GM18867 (cell line): ENCODE data around the gene OR10S1.
"Not testable (repeated sequence)": the region's sequence is repeated elsewhere in the genome, so short reads cannot be mapped to it uniquely, and the experiment has no call there.

Experiments
- ATAC-seq: cut with Tn5 transposase; IDR thresholded peaks from one replicate; pipeline ENCODE4 v1.9.1; 2021; ENCODE audit warnings: mild to moderate bottlenecking, moderate library complexity; ENCODE audit not compliant: unreplicated experiment

The OR10S1 gene

GRCh38 chr11:123977731-123978347 lies at the start of gene OR10S1:
OR10S1 (minus strand) TSS chr11:123977781; CDS start chr11:123977664, 117 bp downstream.
- ATAC-seq: no peak

GRCh38 chr11:124026498-124026897 lies 48.9 kb upstream of the OR10S1 start, which contains the start of gene OR10G8:
OR10G8 (plus strand) TSS chr11:124026798; CDS start chr11:124029623, 2,825 bp downstream.
- ATAC-seq: no peak

- not testable (repeated sequence) for ATAC-seq
Observed at GRCh38 chr11:124015837-124016236, 38.3 kb upstream of the OR10S1 start.

- no peak for ATAC-seq
Observed at GRCh38 chr11:124012697-124013096, 35.1 kb upstream of the OR10S1 start, which contains the start of gene OR10G4. OR10G4 (plus strand) TSS chr11:124012997; CDS start chr11:124015575, 2,578 bp downstream.

DNA sequence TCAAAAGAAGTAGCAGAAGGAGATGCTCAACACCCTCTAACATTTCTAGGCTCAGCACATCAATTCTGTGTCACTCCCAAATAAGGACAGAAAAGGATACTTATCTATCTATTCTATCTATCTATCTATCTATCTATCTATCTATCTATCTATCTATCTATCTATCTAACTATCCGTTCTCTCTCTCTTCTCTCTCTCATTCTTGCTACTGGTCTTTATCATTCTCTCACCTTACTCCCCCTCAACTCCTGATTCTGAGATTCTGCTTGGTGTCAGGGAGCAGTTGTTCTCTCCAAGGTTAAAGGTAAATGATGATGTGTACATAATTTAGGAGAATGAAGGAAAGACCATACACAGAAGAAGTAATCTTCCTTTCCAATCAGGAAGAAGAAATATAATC lies 17.5 kb upstream of the OR10S1 start, which contains the start of gene OR10G6:
Gene OR10G6 (minus strand): TSS at position 43 of the 400 bp plus-strand sequence. CDS start 0 bp downstream, at position 43.
- no peak for ATAC-seq

DNA sequence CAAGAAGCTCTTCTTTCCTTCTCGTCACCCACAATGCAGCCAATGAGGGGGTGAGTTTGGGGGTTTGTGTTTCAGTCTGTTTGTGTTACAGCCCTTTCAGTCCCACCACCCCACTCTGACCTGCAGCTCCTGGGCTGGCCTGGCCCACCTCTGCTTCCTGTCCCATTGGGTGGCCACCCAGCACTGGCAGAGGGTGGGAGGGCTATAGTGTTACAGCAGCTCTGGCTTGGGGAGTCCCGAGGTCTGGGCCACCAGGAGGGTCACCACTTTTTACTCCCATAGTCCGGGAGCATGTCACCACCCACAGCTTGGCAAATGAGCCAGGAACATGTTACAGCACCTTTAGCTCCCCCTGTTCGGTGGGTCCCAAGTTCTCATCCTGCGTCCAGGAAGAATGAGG lies 1.7 kb upstream of the OR10S1 start:
- no peak for ATAC-seq

- ATAC-seq: no peak
Observed at GRCh38 chr11:123976770-123977560, 616 bp downstream of the OR10S1 start.

DNA sequence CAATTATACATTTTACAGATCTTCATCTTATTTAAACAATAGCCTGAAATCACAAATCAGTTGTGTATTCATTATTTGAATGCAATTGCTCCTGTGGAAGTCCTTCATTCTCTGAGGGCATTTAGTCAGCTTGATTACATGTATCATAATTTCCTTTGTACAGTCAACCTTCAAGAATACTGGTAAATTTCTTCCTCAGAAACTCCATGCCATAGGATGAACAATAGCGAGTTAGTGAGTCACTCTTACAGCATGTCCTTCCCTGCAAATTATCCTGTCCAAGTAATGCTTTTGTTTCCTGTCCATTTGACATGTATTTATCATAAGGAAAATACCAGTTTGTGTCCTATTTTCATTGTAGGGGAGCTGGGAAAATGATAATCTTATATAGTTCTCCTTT lies 3.8 kb downstream of the OR10S1 start:
- ATAC-seq: no peak

GRCh38 chr11:123956752-123957151 lies 20.8 kb downstream of the OR10S1 start:
- ATAC-seq: no peak

DNA sequence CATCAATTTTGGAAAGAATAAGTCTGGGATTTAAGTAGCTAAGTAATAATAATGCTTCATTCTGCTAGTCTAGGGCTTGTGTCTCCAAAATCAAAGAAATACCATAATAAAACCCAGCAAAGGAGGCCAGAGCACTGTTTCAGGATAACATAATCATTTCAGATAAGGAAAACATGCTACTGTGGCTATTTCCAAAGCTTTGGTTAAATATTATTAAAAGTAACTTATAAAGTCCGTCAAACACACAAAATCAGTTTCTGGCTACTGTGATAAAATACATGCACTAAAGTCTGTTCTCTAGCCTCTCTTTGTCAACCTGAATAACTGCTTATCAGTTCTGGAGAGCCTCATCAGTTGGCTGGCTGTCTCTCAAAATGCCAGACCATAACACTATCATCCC lies 32.4 kb downstream of the OR10S1 start:
- no peak for ATAC-seq

DNA sequence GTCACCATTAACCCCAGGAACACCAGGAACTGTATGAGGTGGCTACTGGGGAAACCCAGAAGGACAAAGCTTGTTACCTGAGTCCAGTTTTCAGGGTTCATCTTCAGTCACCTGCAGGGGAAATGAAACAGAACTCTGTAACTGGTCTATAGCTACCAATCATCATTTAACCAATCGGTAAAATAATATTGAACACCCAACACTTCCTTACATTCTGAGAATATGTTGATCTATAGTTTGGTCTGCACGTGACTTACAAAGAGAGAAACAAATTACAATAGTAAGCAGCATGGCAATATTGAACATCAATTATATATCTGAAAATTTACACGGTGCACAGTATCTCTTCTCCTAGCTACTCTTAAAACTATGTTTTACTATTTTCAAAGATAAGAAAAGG lies 33.8 kb downstream of the OR10S1 start, which contains the start of gene OR6T1:
Gene OR6T1 (minus strand): TSS at position 101 of the 400 bp plus-strand sequence. CDS start 0 bp downstream, at position 101.
- no peak for ATAC-seq

GRCh38 chr11:123942413-123942812 lies 35.2 kb downstream of the OR10S1 start:
- no peak for ATAC-seq

- no peak for ATAC-seq
Observed at GRCh38 chr11:123939317-123939716, 38.3 kb downstream of the OR10S1 start, which contains the start of gene OR4D5. OR4D5 (plus strand) TSS chr11:123939617; CDS start chr11:123939617, 0 bp downstream.
